Karpas-422 (cell line): ENCODE measurements around the gene COX5A. TPM values are rescaled to one million over a fixed set of nuclear protein-coding genes. Genes with fewer than 3 reads are reported as not detected.
"Not testable (repeated sequence)": the region's sequence is repeated elsewhere in the genome, so short reads cannot be mapped to it uniquely, and the experiment has no call there.

Source experiments
- DNase-seq: peaks from one replicate; pipeline ENCODE4 v3.0.0-alpha.2; 2015
- H2AFZ ChIP-seq: fragments of 200-600 bp; sonication (generic); 2 replicates; pipeline ENCODE4 v1.6.1; 2014; ENCODE audit warnings: antibody characterized with exemption, low read length, mixed read lengths
- H3K27ac ChIP-seq: fragments of 200-600 bp; sonication (generic); 2 replicates; pipeline ENCODE4 v1.5.1; 2014; ENCODE audit warnings: mild to moderate bottlenecking, low read length, moderate library complexity
- H3K27me3 ChIP-seq: fragments of 200-600 bp; sonication (generic); 2 replicates; pipeline ENCODE4 v1.6.1; 2014; ENCODE audit warnings: low read length, mixed read lengths
- H3K36me3 ChIP-seq: fragments of 200-600 bp; sonication (generic); 2 replicates; pipeline ENCODE4 v1.6.1; 2014; ENCODE audit warnings: low read length, mixed read lengths; ENCODE audit not compliant: insufficient read depth
- H3K4me1 ChIP-seq: fragments of 200-600 bp; sonication (generic); 2 replicates; pipeline ENCODE4 v1.6.1; 2014; ENCODE audit warnings: mild to moderate bottlenecking, low read length, mixed read lengths
- H3K4me2 ChIP-seq: fragments of 200-600 bp; sonication (generic); 2 replicates; pipeline ENCODE4 v1.6.1; 2014; ENCODE audit warnings: low read length, low read depth, mild to moderate bottlenecking; ENCODE audit not compliant: poor library complexity, severe bottlenecking
- H3K4me3 ChIP-seq: fragments of 200-600 bp; sonication (generic); 2 replicates; pipeline ENCODE4 v1.5.1; 2014; ENCODE audit warnings: mild to moderate bottlenecking, antibody characterized with exemption, low read length, mixed read lengths
- H3K79me2 ChIP-seq: fragments of 200-600 bp; sonication (generic); 2 replicates; pipeline ENCODE4 v1.6.1; 2014; ENCODE audit warnings: mild to moderate bottlenecking, low read length, mixed read lengths
- H3K9ac ChIP-seq: fragments of 200-600 bp; sonication (generic); 2 replicates; pipeline ENCODE4 v1.6.0; 2014; ENCODE audit warnings: low read length
- H3K9me2 ChIP-seq: fragments of 200-600 bp; sonication (generic), shearing (Covaris generic); replicated peaks from 2 replicates; pipeline ENCODE4 v1.6.0; 2014; ENCODE audit warnings: mild to moderate bottlenecking, low read length, moderate library complexity; ENCODE audit not compliant: insufficient read depth
- H3K9me3 ChIP-seq: fragments of 300-700, 200-600 bp; sonication (generic); 2 replicates; pipeline ENCODE4 v1.6.1; 2014; ENCODE audit warnings: low read length, mixed read lengths
- H4K20me1 ChIP-seq: fragments of 200-600 bp; sonication (generic); 2 replicates; pipeline ENCODE4 v1.6.1; 2014; ENCODE audit warnings: mild to moderate bottlenecking, antibody characterized with exemption, low read length, low read depth; ENCODE audit not compliant: insufficient read depth
- total RNA-seq: library from RNA; depleted of rRNA; stranded (reverse); fragments of >200 nt; shearing (Covaris generic); gene quantifications from 2 replicates; pipeline ENCODE4 v1.2.3, GENCODE V29; 2014; ENCODE audit warnings: low replicate concordance

COX5A gene
- total RNA-seq, 1 experiment from 2014 or later = 229 TPM

GRCh38 chr15:74903676-74904075, 34.2 kb downstream of the COX5A start:
- Histone ChIP-seq H4K20me1 (no peaks in the 10 kb centered on the region), H3K4me3 (no peak overlapping the region), H3K79me2 (peaks cover 20% of the 10 kb centered on the region), H3K27ac (peak overlapping the region; percentile 55), H3K27me3 (no peaks in the 10 kb centered on the region), H3K4me2 (no peak overlapping the region), H3K4me1 (peaks cover 47% of the 10 kb centered on the region), H3K9me3 (no peaks in the 10 kb centered on the region), H3K9me2 (no peaks in the 10 kb centered on the region), H2AFZ (no peak overlapping the region), H3K9ac (peak overlapping the region; percentile 8; the same call in 1 of the 2 replicates), H3K36me3 (peaks cover 37% of the 10 kb centered on the region)
- no peak for DNase-seq

GRCh38 chr15:74902295-74903075, 35.4 kb downstream of the COX5A start:
- Histone ChIP-seq H3K9me3 (no peaks in the 10 kb centered on the region), H3K4me2 (no peak overlapping the region), H3K9ac (peak overlapping the region; percentile 11; the same call in 1 of the 2 replicates), H3K9me2 (no peaks in the 10 kb centered on the region), H3K36me3 (peaks cover 41% of the 10 kb centered on the region), H4K20me1 (no peaks in the 10 kb centered on the region), H3K4me1 (peaks cover 44% of the 10 kb centered on the region), H3K27me3 (no peaks in the 10 kb centered on the region), H3K79me2 (peaks cover 20% of the 10 kb centered on the region), H3K27ac (peak overlapping the region; percentile 48), H3K4me3 (no peak overlapping the region), H2AFZ (no peak overlapping the region)
- no peak for DNase-seq

- H3K79me2 ChIP-seq = peaks cover 20% of the 10 kb centered on the region
- no peak overlapping the region for H2AFZ ChIP-seq
- 0 out of 2 replicates have a peak overlapping the region, but pooled peaks have one; percentile 48 for H3K27ac ChIP-seq
- H3K36me3 ChIP-seq = peaks cover 41% of the 10 kb centered on the region
- no peaks in the 10 kb centered on the region for H4K20me1 ChIP-seq
- DNase-seq = peak; percentile 92
- no peaks in the 10 kb centered on the region for H3K9me2 ChIP-seq
- peaks cover 37% of the 10 kb centered on the region for H3K4me1 ChIP-seq
- H3K4me3 ChIP-seq = no peak overlapping the region
- H3K9me3 ChIP-seq = no peaks in the 10 kb centered on the region
- no peak overlapping the region for H3K9ac ChIP-seq
- no peak overlapping the region for H3K4me2 ChIP-seq
- no peaks in the 10 kb centered on the region for H3K27me3 ChIP-seq
Measured at GRCh38 chr15:74901612-74902063, 36.2 kb downstream of the COX5A start.

GRCh38 chr15:74897300-74897701, 40.6 kb downstream of the COX5A start:
- Histone ChIP-seq H3K4me3 (no peak overlapping the region), H3K4me2 (no peak overlapping the region), H2AFZ (no peak overlapping the region), H3K79me2 (no peaks in the 10 kb centered on the region), H3K9ac (no peak overlapping the region), H3K9me2 (no peaks in the 10 kb centered on the region), H3K9me3 (no peaks in the 10 kb centered on the region), H3K36me3 (peaks cover 29% of the 10 kb centered on the region), H3K27me3 (no peaks in the 10 kb centered on the region), H3K4me1 (peaks cover 21% of the 10 kb centered on the region), H4K20me1 (no peaks in the 10 kb centered on the region), H3K27ac (no peak overlapping the region)
- DNase-seq = peak; percentile 41

- peaks cover 23% of the 10 kb centered on the region for H3K4me1 ChIP-seq
- no peaks in the 10 kb centered on the region for H4K20me1 ChIP-seq
- no peaks in the 10 kb centered on the region for H3K27me3 ChIP-seq
- DNase-seq = peak; percentile 38
- H2AFZ ChIP-seq = no peak overlapping the region
- H3K4me2 ChIP-seq = no peak overlapping the region
- H3K9ac ChIP-seq = no peak overlapping the region
- peaks cover 1% of the 10 kb centered on the region; the same call in 1 of the 2 replicates for H3K79me2 ChIP-seq
- H3K9me2 ChIP-seq = no peaks in the 10 kb centered on the region
- H3K27ac ChIP-seq = no peak overlapping the region
- H3K4me3 ChIP-seq = no peak overlapping the region
- H3K36me3 ChIP-seq = peaks cover 27% of the 10 kb centered on the region
- no peaks in the 10 kb centered on the region for H3K9me3 ChIP-seq
Measured at GRCh38 chr15:74896316-74896715, 41.6 kb downstream of the COX5A start.

- no peak overlapping the region for H3K27ac ChIP-seq
- no peak overlapping the region for H3K4me2 ChIP-seq
- no peaks in the 10 kb centered on the region for H3K9me3 ChIP-seq
- no peaks in the 10 kb centered on the region for H3K27me3 ChIP-seq
- H3K4me3 ChIP-seq = no peak overlapping the region
- peaks cover 28% of the 10 kb centered on the region for H3K4me1 ChIP-seq
- peaks cover 23% of the 10 kb centered on the region for H3K36me3 ChIP-seq
- H3K9me2 ChIP-seq = no peaks in the 10 kb centered on the region
- peaks cover 6% of the 10 kb centered on the region; the same call in 1 of the 2 replicates for H3K79me2 ChIP-seq
- no peak for DNase-seq
- no peak overlapping the region for H2AFZ ChIP-seq
- H3K9ac ChIP-seq = no peak overlapping the region
- H4K20me1 ChIP-seq = no peaks in the 10 kb centered on the region
Measured at GRCh38 chr15:74895830-74896229, 42.0 kb downstream of the COX5A start.

- not testable (repeated sequence) for DNase-seq
- peaks cover 36% of the 10 kb centered on the region for H3K4me1 ChIP-seq
Measured at GRCh38 chr15:74894383-74894782, 43.5 kb downstream of the COX5A start.

GRCh38 chr15:74893627-74894026, 44.2 kb downstream of the COX5A start:
- H4K20me1 ChIP-seq = no peaks in the 10 kb centered on the region
- H3K4me1 ChIP-seq = peaks cover 38% of the 10 kb centered on the region
- no peaks in the 10 kb centered on the region for H3K9me3 ChIP-seq
- no peaks in the 10 kb centered on the region for H3K9me2 ChIP-seq
- DNase-seq = no peak
- H2AFZ ChIP-seq = no peak overlapping the region
- H3K27ac ChIP-seq = no peak overlapping the region
- H3K9ac ChIP-seq = no peak overlapping the region
- H3K27me3 ChIP-seq = no peaks in the 10 kb centered on the region
- H3K79me2 ChIP-seq = peaks cover 14% of the 10 kb centered on the region
- H3K4me2 ChIP-seq = no peak overlapping the region
- no peak overlapping the region for H3K4me3 ChIP-seq
- H3K36me3 ChIP-seq = peaks cover 9% of the 10 kb centered on the region

More at GRCh38 chr15:74894383-74894782, 43.5 kb downstream of the COX5A start:
- H3K27ac ChIP-seq, H3K27me3 ChIP-seq, H3K9me3 ChIP-seq, H3K9ac ChIP-seq, H4K20me1 ChIP-seq, H2AFZ ChIP-seq, H3K9me2 ChIP-seq, H3K4me2 ChIP-seq, H3K4me3 ChIP-seq: not testable (repeated sequence)
- Histone ChIP-seq H3K79me2 (peaks cover 14% of the 10 kb centered on the region), H3K36me3 (peaks cover 15% of the 10 kb centered on the region)
